ENCODE data around the gene SPRED2.

Gene SPRED2

GRCh38 chr2:65415091-65415490, 17.3 kb downstream of the SPRED2 start:
- ATAC-seq = no peak
- TF ChIP-seq ZC3H10 (CRISPR knock-in tag; IDR thresholded peaks at IDR 0.05) = no peak
- no peak for TF ChIP-seq CREB5 (CRISPR knock-in tag; IDR thresholded peaks at IDR 0.05; ENCODE audit: low read depth)
- peak; percentile 75 for TF ChIP-seq ZNF8 (CRISPR knock-in tag; IDR thresholded peaks at IDR 0.05)
- TF ChIP-seq ARNTL (CRISPR knock-in tag; IDR thresholded peaks at IDR 0.05; ENCODE audit: borderline replicate concordance, low read depth) = no peak
- no peak for TF ChIP-seq CSRNP3 (CRISPR knock-in tag; IDR thresholded peaks at IDR 0.05)
- TF ChIP-seq ZFP30 (CRISPR knock-in tag; IDR thresholded peaks at IDR 0.05) = no peak

GRCh38 chr2:65413610-65414009, 18.8 kb downstream of the SPRED2 start:
- ATAC-seq = no peak
- no peak for TF ChIP-seq PPARA (CRISPR knock-in tag; IDR thresholded peaks at IDR 0.05; ENCODE audit: borderline replicate concordance)
- no peak for TF ChIP-seq TOX (CRISPR knock-in tag; IDR thresholded peaks at IDR 0.05; ENCODE audit: borderline replicate concordance)
- TF ChIP-seq BACH2 (CRISPR knock-in tag; IDR thresholded peaks at IDR 0.05; ENCODE audit: borderline replicate concordance) = no peak
- TF ChIP-seq ZFP3 (CRISPR knock-in tag; IDR thresholded peaks at IDR 0.05) = no peak
- no peak for TF ChIP-seq ZC3H10 (CRISPR knock-in tag; IDR thresholded peaks at IDR 0.05)
- no peak for TF ChIP-seq GLIS3 (CRISPR knock-in tag; IDR thresholded peaks at IDR 0.05)
- no peak for TF ChIP-seq TCF4 (CRISPR knock-in tag; IDR thresholded peaks at IDR 0.05; ENCODE audit: borderline replicate concordance)
- TF ChIP-seq OSR1 (CRISPR knock-in tag; IDR thresholded peaks at IDR 0.05) = no peak
- TF ChIP-seq TSHZ2 (CRISPR knock-in tag; IDR thresholded peaks at IDR 0.05) = no peak
- no peak for TF ChIP-seq ISL1 (CRISPR knock-in tag; IDR thresholded peaks at IDR 0.05)

- ATAC-seq = no peak
- TF ChIP-seq ESRRG (CRISPR knock-in tag; IDR thresholded peaks at IDR 0.05) (no peak), ZFP30 (CRISPR knock-in tag; IDR thresholded peaks at IDR 0.05) (no peak), ZNF565 (CRISPR knock-in tag; conservative IDR thresholded peaks at IDR 0.05; ENCODE audit: low read depth) (no peak), TCF4 (CRISPR knock-in tag; IDR thresholded peaks at IDR 0.05; ENCODE audit: borderline replicate concordance) (no peak), PATZ1 (CRISPR knock-in tag; IDR thresholded peaks at IDR 0.05; ENCODE audit: borderline replicate concordance) (no peak)
These were observed 19.3 kb downstream of the SPRED2 start for GRCh38 chr2:65413106-65413505.

GRCh38 chr2:65411056-65411795, 21.2 kb downstream of the SPRED2 start:
- ATAC-seq = no peak
- TF ChIP-seq CSRNP3 (CRISPR knock-in tag; IDR thresholded peaks at IDR 0.05) (no peak), ESRRG (CRISPR knock-in tag; IDR thresholded peaks at IDR 0.05) (no peak), POU6F1 (CRISPR knock-in tag; IDR thresholded peaks at IDR 0.05; ENCODE audit: borderline replicate concordance, low read depth) (no peak), CSDC2 (CRISPR knock-in tag; IDR thresholded peaks at IDR 0.05) (no peak), ARNTL (CRISPR knock-in tag; IDR thresholded peaks at IDR 0.05; ENCODE audit: borderline replicate concordance, low read depth) (no peak), ZNF565 (CRISPR knock-in tag; conservative IDR thresholded peaks at IDR 0.05; ENCODE audit: low read depth) (no peak), ZFP30 (CRISPR knock-in tag; IDR thresholded peaks at IDR 0.05) (no peak), TOX (CRISPR knock-in tag; IDR thresholded peaks at IDR 0.05; ENCODE audit: borderline replicate concordance) (no peak), ZNF8 (CRISPR knock-in tag; IDR thresholded peaks at IDR 0.05) (no peak), ZC3H10 (CRISPR knock-in tag; IDR thresholded peaks at IDR 0.05) (no peak), PPARA (CRISPR knock-in tag; IDR thresholded peaks at IDR 0.05; ENCODE audit: borderline replicate concordance) (no peak), BACH2 (CRISPR knock-in tag; IDR thresholded peaks at IDR 0.05; ENCODE audit: borderline replicate concordance) (no peak), ISL1 (CRISPR knock-in tag; IDR thresholded peaks at IDR 0.05) (no peak), ZNF70 (CRISPR knock-in tag; IDR thresholded peaks at IDR 0.05) (no peak)

Data from SK-N-SH treated with all-trans-retinoic acid at 6 μM for 48 hours (cell line).